Mesenchymal stem cell (in vitro differentiated cells and primary cell): Measurements from ENCODE around the gene STRA8.

Experiments used
- DNase-seq: peaks from one replicate; pipeline ENCODE4 v3.0.0-alpha.2; 2013
- H2AFZ ChIP-seq: one replicate; pipeline ENCODE4 v1.6.1; 2013; ENCODE audit warnings: low read depth, mild to moderate bottlenecking, control low read depth, inconsistent platforms, low read length, moderate library complexity
- H2AK5ac ChIP-seq: 2 replicates; pipeline ENCODE4 v1.6.1; 2013; ENCODE audit warnings: low read length, moderate library complexity, mild to moderate bottlenecking, inconsistent platforms; ENCODE audit not compliant: severe bottlenecking
- H2BK120ac ChIP-seq: one replicate; pipeline ENCODE4 v1.6.1; 2013; ENCODE audit warnings: low read depth, mild to moderate bottlenecking, inconsistent platforms, low read length, moderate library complexity
- H2BK12ac ChIP-seq, 2 experiments: one replicate each; pipeline ENCODE4 v1.6.1; 2013; ENCODE audit warnings: inconsistent platforms in 2 of 2, low read length in 2 of 2, mild to moderate bottlenecking in 2 of 2, moderate library complexity in 2 of 2, control low read depth in 1 of 2
- H2BK15ac ChIP-seq: one replicate; pipeline ENCODE4 v1.6.1; 2013; ENCODE audit warnings: mild to moderate bottlenecking, low read depth, inconsistent platforms; ENCODE audit not compliant: poor library complexity, severe bottlenecking
- H2BK5ac ChIP-seq: 2 replicates; pipeline ENCODE4 v1.6.1; 2013; ENCODE audit warnings: low read depth, mild to moderate bottlenecking, low read length, control low read depth, inconsistent platforms; ENCODE audit not compliant: poor library complexity, severe bottlenecking
- H3K14ac ChIP-seq, 2 experiments: one replicate each; pipeline ENCODE4 v1.6.1; 2013; ENCODE audit warnings: inconsistent platforms in 2 of 2, low read length in 2 of 2, control low read depth in 1 of 2, mild to moderate bottlenecking in 1 of 2, moderate library complexity in 1 of 2
- H3K18ac ChIP-seq, 2 experiments: one replicate each; pipeline ENCODE4 v1.6.1; 2013; ENCODE audit warnings: inconsistent platforms in 2 of 2, low read length in 2 of 2, control low read depth in 1 of 2, low read depth in 1 of 2, mild to moderate bottlenecking in 1 of 2
- H3K23ac ChIP-seq, 2 experiments: one replicate each; pipeline ENCODE4 v1.6.1; 2013; ENCODE audit warnings: inconsistent platforms in 2 of 2, low read length in 2 of 2, mild to moderate bottlenecking in 2 of 2, moderate library complexity in 2 of 2, control low read depth in 1 of 2
- H3K27ac ChIP-seq: 2 replicates; pipeline ENCODE4 v1.5.1; 2013; ENCODE audit warnings: mild to moderate bottlenecking, moderate library complexity, low read length, control low read depth, inconsistent platforms; ENCODE audit not compliant: poor library complexity, severe bottlenecking
- H3K27me3 ChIP-seq, 2 experiments: 2 replicates each; pipeline versions ENCODE4 v1.6.1 to v1.7.0; 2013; ENCODE audit warnings: low read length in 2 of 2, mild to moderate bottlenecking in 2 of 2, moderate library complexity in 2 of 2, control low read depth in 1 of 2, inconsistent platforms in 1 of 2; ENCODE audit not compliant: control insufficient read depth in 1 of 2, insufficient read depth in 1 of 2
- H3K36me3 ChIP-seq, 2 experiments: 2 replicates each; pipeline versions ENCODE4 v1.6.1 to v1.7.0; 2013; ENCODE audit warnings: low read length in 2 of 2, control low read depth in 1 of 2, inconsistent platforms in 1 of 2, low read depth in 1 of 2, mild to moderate bottlenecking in 1 of 2; ENCODE audit not compliant: insufficient read depth in 2 of 2, control insufficient read depth in 1 of 2
- H3K4ac ChIP-seq, 2 experiments: one replicate each; pipeline ENCODE4 v1.6.1; 2013; ENCODE audit warnings: inconsistent platforms in 2 of 2, low read length in 2 of 2, mild to moderate bottlenecking in 2 of 2, moderate library complexity in 2 of 2, control low read depth in 1 of 2, low read depth in 1 of 2
- H3K4me1 ChIP-seq: 2 replicates; pipeline ENCODE4 v1.6.1; 2013; ENCODE audit warnings: low read depth, low read length, control low read depth; ENCODE audit not compliant: control insufficient read depth, insufficient read depth
- H3K4me2 ChIP-seq: 2 replicates; pipeline ENCODE4 v1.6.1; 2013; ENCODE audit warnings: low read length, mild to moderate bottlenecking, inconsistent platforms; ENCODE audit not compliant: poor library complexity, severe bottlenecking
- H3K4me3 ChIP-seq, 2 experiments: 2 replicates each; pipeline versions ENCODE4 v1.5.1 to v1.7.0; 2013; ENCODE audit warnings: low read length in 2 of 2, mild to moderate bottlenecking in 2 of 2, control low read depth in 1 of 2, low read depth in 1 of 2; ENCODE audit not compliant: insufficient read depth in 1 of 2
- H3K79me1 ChIP-seq: replicated peaks from 2 replicates; pipeline ENCODE4 v1.6.1; 2013; ENCODE audit warnings: mild to moderate bottlenecking, control low read depth, low read length, inconsistent platforms; ENCODE audit not compliant: poor library complexity, severe bottlenecking
- H3K9ac ChIP-seq: 2 replicates; pipeline ENCODE4 v1.7.0; 2013; ENCODE audit warnings: mild to moderate bottlenecking, low read length, moderate library complexity
- H3K9me3 ChIP-seq: 2 replicates; pipeline ENCODE4 v1.7.0; 2013; ENCODE audit warnings: mild to moderate bottlenecking, low read length; ENCODE audit not compliant: control insufficient read depth
- H4K8ac ChIP-seq: one replicate; pipeline ENCODE4 v1.6.1; 2013; ENCODE audit warnings: inconsistent platforms, mild to moderate bottlenecking, low read length, moderate library complexity
- H4K91ac ChIP-seq: one replicate; pipeline ENCODE4 v1.6.1; 2013; ENCODE audit warnings: mild to moderate bottlenecking, low read length, inconsistent platforms
- WGBS: methylation state at CpG from one replicate; pipeline ENCODE4 v1.1.7; 2013; ENCODE audit warnings: mixed read lengths; 5-methylcytosine and 5-hydroxymethylcytosine counted together

STRA8 gene

DNA sequence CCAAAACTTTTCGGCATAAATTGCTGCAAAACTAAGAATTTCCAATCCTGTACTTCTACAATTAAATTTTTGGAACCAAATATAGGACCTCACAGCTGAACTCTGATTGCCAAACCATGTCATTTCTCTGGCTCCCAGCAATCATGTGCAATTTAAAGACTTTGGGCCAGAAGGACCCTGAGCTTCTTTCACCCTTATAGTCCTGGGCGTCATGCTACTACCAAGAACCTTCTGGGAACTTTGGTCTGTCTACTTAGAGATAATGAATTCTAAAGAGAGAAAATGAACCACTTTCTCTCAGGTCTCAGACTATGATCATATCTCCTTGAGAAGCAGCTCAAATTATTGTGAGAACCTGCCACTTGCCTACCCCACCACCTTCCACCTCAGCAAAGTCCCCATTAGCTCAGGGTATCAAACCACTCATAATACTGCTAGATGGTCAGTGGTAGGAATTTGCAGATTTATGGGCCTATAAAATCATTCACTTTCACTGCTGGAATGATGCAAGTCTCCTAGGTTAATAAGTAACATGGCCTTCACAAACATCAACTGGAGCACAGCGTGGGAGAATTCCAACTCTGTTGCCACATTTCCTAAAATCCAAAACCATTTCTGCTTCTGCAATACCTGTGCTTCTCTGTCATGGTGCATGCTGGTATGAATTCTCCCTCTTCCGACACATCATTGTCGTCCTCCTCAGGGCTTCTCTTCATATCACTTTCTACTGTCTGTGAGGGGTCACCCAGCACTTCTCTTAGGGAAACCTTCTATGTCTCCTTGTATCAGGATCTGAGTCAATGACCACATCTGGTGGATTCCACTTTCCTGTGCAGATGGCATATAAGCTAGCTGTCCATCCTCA, 15.8 kb upstream of the STRA8 start:
- H2BK5ac ChIP-seq: no peak overlapping the region
- no peak overlapping the region for H4K8ac ChIP-seq
- H3K23ac ChIP-seq: no peak overlapping the region
- peak overlapping the region in 1 of 2 experiments; percentile 22 for H3K14ac ChIP-seq
- H3K9ac ChIP-seq: no peak overlapping the region
- H3K9me3 ChIP-seq: peaks cover 7% of the 10 kb centered on the region
- no peak overlapping the region for H4K91ac ChIP-seq
- H2BK120ac ChIP-seq: no peak overlapping the region
- no peak overlapping the region for H2BK15ac ChIP-seq
- peak overlapping the region; percentile 84 for H3K27ac ChIP-seq
- H3K4me3 ChIP-seq: no peak overlapping the region
- H3K4me1 ChIP-seq: peaks cover 7% of the 10 kb centered on the region
- peak overlapping the region; percentile 35 for H3K4me2 ChIP-seq
- H3K27me3 ChIP-seq: no peaks in the 10 kb centered on the region
- peak overlapping the region; percentile 92 for H2AK5ac ChIP-seq
- no peak overlapping the region for H2BK12ac ChIP-seq
- DNase-seq: no peak
- 95% methylated on average over 5 of the region's 5 CpGs for WGBS
- no peak overlapping the region for H3K4ac ChIP-seq
- no peak overlapping the region for H3K18ac ChIP-seq
- no peak overlapping the region for H2AFZ ChIP-seq
- H3K36me3 ChIP-seq: no peaks in the 10 kb centered on the region
- peaks cover 1% of the 10 kb centered on the region for H3K79me1 ChIP-seq

- Histone ChIP-seq H4K8ac (no peak overlapping the region), H3K9ac (no peak overlapping the region), H3K27me3 (no peaks in the 10 kb centered on the region), H2BK15ac (no peak overlapping the region), H3K27ac (no peak overlapping the region), H2BK5ac (no peak overlapping the region), H3K4me1 (peaks cover 1% of the 10 kb centered on the region), H3K18ac (no peak overlapping the region), H3K36me3 (no peaks in the 10 kb centered on the region), H3K4me3 (no peak overlapping the region), H4K91ac (no peak overlapping the region), H3K14ac (no peak overlapping the region), H3K4me2 (no peak overlapping the region), H3K79me1 (peaks cover 1% of the 10 kb centered on the region), H3K9me3 (peaks cover 15% of the 10 kb centered on the region), H2BK120ac (no peak overlapping the region), H2AFZ (no peak overlapping the region), H2BK12ac (no peak overlapping the region), H2AK5ac (no peak overlapping the region), H3K4ac (no peak overlapping the region), H3K23ac (no peak overlapping the region)
- DNase-seq: no peak
- whole genome bisulfite sequencing: no CpG with 5 or more reads among the region's 1 CpG
Observed at GRCh38 chr7:135224027-135224426, 9.6 kb upstream of the STRA8 start.

- H3K9me3 ChIP-seq: no peaks in the 10 kb centered on the region
- H3K27me3 ChIP-seq: no peaks in the 10 kb centered on the region
- no peak overlapping the region for H3K23ac ChIP-seq
- no peak overlapping the region for H4K8ac ChIP-seq
- no peak overlapping the region for H3K4me3 ChIP-seq
- DNase-seq: no peak
- H3K4me2 ChIP-seq: peak overlapping the region; percentile 13
- no peak overlapping the region for H3K14ac ChIP-seq
- H2BK5ac ChIP-seq: no peak overlapping the region
- H3K4me1 ChIP-seq: peaks cover 6% of the 10 kb centered on the region
- no peak overlapping the region for H2AK5ac ChIP-seq
- H2AFZ ChIP-seq: no peak overlapping the region
- H3K4ac ChIP-seq: no peak overlapping the region
- H3K79me1 ChIP-seq: no peaks in the 10 kb centered on the region
- no peak overlapping the region for H3K27ac ChIP-seq
- H2BK15ac ChIP-seq: no peak overlapping the region
- H4K91ac ChIP-seq: no peak overlapping the region
- no peaks in the 10 kb centered on the region for H3K36me3 ChIP-seq
- no peak overlapping the region for H3K9ac ChIP-seq
- no peak overlapping the region for H2BK12ac ChIP-seq
- H2BK120ac ChIP-seq: no peak overlapping the region
- no peak overlapping the region for H3K18ac ChIP-seq
Observed at GRCh38 chr7:135231686-135232085, 2.0 kb upstream of the STRA8 start.

- Histone ChIP-seq H3K27ac (no peak overlapping the region), H3K23ac (no peak overlapping the region), H2AFZ (no peak overlapping the region), H3K9me3 (no peaks in the 10 kb centered on the region), H3K4me3 (no peak overlapping the region), H3K79me1 (no peaks in the 10 kb centered on the region), H4K91ac (no peak overlapping the region), H2AK5ac (peak overlapping the region; percentile 20), H2BK120ac (no peak overlapping the region), H3K9ac (no peak overlapping the region), H2BK15ac (no peak overlapping the region), H3K4me1 (peaks cover 6% of the 10 kb centered on the region), H3K18ac (no peak overlapping the region), H2BK12ac (no peak overlapping the region), H3K36me3 (no peaks in the 10 kb centered on the region), H2BK5ac (no peak overlapping the region), H3K4me2 (no peak overlapping the region), H3K27me3 (no peaks in the 10 kb centered on the region), H3K4ac (no peak overlapping the region), H3K14ac (no peak overlapping the region), H4K8ac (no peak overlapping the region)
- no peak for DNase-seq
- WGBS: 86% methylated on average over 2 of the region's 6 CpGs
Observed at GRCh38 chr7:135232087-135232486, 1.6 kb upstream of the STRA8 start.
